ENCODE data around the gene STX10. TPM values are rescaled to one million over a fixed set of nuclear protein-coding genes. Genes with fewer than 3 reads are reported as not detected.

The STX10 gene
- total and polyA plus RNA-seq, 9 of the 15 experiments (the other 6 are each of a cell fraction or from before 2014, with no cell fraction given): 0.51 to 66.3 (median 31.0) TPM

GRCh38 chr19:13095934-13096927 lies 53.9 kb downstream of the STX10 start (continued):
- TF ChIP-seq, protein P1, sequence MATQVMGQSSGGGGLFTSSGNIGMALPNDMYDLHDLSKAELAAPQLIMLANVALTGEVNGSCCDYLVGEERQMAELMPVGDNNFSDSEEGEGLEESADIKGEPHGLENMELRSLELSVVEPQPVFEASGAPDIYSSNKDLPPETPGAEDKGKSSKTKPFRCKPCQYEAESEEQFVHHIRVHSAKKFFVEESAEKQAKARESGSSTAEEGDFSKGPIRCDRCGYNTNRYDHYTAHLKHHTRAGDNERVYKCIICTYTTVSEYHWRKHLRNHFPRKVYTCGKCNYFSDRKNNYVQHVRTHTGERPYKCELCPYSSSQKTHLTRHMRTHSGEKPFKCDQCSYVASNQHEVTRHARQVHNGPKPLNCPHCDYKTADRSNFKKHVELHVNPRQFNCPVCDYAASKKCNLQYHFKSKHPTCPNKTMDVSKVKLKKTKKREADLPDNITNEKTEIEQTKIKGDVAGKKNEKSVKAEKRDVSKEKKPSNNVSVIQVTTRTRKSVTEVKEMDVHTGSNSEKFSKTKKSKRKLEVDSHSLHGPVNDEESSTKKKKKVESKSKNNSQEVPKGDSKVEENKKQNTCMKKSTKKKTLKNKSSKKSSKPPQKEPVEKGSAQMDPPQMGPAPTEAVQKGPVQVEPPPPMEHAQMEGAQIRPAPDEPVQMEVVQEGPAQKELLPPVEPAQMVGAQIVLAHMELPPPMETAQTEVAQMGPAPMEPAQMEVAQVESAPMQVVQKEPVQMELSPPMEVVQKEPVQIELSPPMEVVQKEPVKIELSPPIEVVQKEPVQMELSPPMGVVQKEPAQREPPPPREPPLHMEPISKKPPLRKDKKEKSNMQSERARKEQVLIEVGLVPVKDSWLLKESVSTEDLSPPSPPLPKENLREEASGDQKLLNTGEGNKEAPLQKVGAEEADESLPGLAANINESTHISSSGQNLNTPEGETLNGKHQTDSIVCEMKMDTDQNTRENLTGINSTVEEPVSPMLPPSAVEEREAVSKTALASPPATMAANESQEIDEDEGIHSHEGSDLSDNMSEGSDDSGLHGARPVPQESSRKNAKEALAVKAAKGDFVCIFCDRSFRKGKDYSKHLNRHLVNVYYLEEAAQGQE (IDR thresholded peaks at IDR 0.05; ENCODE audit: borderline replicate concordance): no peak
- TF ChIP-seq, protein P1 (CRISPR knock-in tag; IDR thresholded peaks at IDR 0.05; ENCODE audit: low read depth): peak; percentile 23; the same call in 1 of the 2 replicates
- TF ChIP-seq, protein P2, sequence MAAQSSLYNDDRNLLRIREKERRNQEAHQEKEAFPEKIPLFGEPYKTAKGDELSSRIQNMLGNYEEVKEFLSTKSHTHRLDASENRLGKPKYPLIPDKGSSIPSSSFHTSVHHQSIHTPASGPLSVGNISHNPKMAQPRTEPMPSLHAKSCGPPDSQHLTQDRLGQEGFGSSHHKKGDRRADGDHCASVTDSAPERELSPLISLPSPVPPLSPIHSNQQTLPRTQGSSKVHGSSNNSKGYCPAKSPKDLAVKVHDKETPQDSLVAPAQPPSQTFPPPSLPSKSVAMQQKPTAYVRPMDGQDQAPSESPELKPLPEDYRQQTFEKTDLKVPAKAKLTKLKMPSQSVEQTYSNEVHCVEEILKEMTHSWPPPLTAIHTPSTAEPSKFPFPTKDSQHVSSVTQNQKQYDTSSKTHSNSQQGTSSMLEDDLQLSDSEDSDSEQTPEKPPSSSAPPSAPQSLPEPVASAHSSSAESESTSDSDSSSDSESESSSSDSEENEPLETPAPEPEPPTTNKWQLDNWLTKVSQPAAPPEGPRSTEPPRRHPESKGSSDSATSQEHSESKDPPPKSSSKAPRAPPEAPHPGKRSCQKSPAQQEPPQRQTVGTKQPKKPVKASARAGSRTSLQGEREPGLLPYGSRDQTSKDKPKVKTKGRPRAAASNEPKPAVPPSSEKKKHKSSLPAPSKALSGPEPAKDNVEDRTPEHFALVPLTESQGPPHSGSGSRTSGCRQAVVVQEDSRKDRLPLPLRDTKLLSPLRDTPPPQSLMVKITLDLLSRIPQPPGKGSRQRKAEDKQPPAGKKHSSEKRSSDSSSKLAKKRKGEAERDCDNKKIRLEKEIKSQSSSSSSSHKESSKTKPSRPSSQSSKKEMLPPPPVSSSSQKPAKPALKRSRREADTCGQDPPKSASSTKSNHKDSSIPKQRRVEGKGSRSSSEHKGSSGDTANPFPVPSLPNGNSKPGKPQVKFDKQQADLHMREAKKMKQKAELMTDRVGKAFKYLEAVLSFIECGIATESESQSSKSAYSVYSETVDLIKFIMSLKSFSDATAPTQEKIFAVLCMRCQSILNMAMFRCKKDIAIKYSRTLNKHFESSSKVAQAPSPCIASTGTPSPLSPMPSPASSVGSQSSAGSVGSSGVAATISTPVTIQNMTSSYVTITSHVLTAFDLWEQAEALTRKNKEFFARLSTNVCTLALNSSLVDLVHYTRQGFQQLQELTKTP (IDR thresholded peaks at IDR 0.05; ENCODE audit: low read depth in 1 of 2, partially characterized antibody in 2 of 2): peak in 1 of 2 experiments; percentile 28
- no peak for TF ChIP-seq DACH1 (IDR thresholded peaks at IDR 0.05; ENCODE audit: partially characterized antibody)
- no peak for TF ChIP-seq FOS (IDR thresholded peaks at IDR 0.05; ENCODE audit: extremely low read depth, insufficient read length)
- TF ChIP-seq HDGF (IDR thresholded peaks at IDR 0.05): peak; percentile 50; the same call in 1 of the 2 replicates
- TF ChIP-seq BMI1 (IDR thresholded peaks at IDR 0.05; ENCODE audit: low read length): no peak
- TF ChIP-seq E2F1 (CRISPR knock-in tag; IDR thresholded peaks at IDR 0.05): no peak
- TF ChIP-seq ESRRB (CRISPR knock-in tag; IDR thresholded peaks at IDR 0.05; ENCODE audit: borderline replicate concordance): no peak
- no peak for TF ChIP-seq HOXB6 (CRISPR knock-in tag; IDR thresholded peaks at IDR 0.05; ENCODE audit: borderline replicate concordance)
- TF ChIP-seq ZNF212 (CRISPR knock-in tag; IDR thresholded peaks at IDR 0.05): no peak

All from K562 (cell line).